GM12865 (cell line): ENCODE data around the gene RAD9A.
"Not testable (repeated sequence)": the region's sequence is repeated elsewhere in the genome, so short reads cannot be mapped to it uniquely, and the experiment has no call there.

Experiments used
- DNase-seq: peaks from one replicate; pipeline ENCODE4 v3.0.0; 2010; ENCODE audit warnings: low read depth
- H3K4me3 ChIP-seq: 2 replicates; pipeline ENCODE4 v1.5.1; 2011; ENCODE audit warnings: mild to moderate bottlenecking, low read depth, low read length, control low read depth
- CTCF ChIP-seq: IDR thresholded peaks from 2 replicates; pipeline ENCODE4 v1.5.1; 2011; ENCODE audit warnings: low read length, control low read depth, low read depth, inconsistent platforms; ENCODE audit not compliant: insufficient read depth; ENCODE audit errors: missing control alignments

RAD9A gene

DNA sequence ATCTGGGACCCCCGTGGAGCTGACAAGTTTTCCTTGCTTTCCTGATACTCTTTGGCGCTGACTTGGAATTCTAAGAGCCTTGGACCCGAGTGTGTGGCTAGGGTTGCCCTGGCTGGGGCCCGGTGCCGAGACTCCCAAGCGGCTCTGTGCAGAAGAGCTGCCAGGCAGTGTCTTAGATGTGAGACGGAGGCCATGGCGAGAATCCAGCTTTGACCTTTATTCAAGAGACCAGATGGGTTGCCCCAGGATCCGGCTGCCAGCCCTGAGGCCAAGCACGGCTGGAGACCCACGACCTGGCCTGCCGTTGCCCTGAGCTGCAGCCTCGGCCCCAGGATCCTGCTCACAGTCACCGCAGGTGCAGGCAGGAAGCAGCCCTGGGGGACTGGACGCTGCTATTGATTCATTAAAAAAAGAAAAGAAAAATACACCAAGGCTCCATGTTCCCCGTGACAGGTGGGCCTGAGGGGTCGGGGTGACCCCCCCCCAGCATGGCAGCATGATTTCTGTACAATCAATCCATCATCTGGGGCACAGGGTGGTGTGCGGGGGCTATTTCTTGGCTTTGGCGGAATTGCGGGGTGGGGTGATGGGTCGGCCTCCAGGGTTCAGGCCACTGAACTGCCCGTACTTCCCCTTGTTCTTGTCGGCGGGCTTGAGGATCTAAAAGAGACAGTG, 6.3 kb downstream of the RAD9A start:
- no peak overlapping the region for H3K4me3 ChIP-seq
- TF ChIP-seq CTCF, result no peak
- DNase-seq, result no peak

- TF ChIP-seq CTCF, result no peak
- H3K4me3 ChIP-seq, result no peak overlapping the region
- no peak for DNase-seq
Observed at GRCh38 chr11:67398661-67399563, 7.1 kb downstream of the RAD9A start.

GRCh38 chr11:67400251-67400941, 8.6 kb downstream of the RAD9A start:
- peak overlapping the region; percentile 91 for H3K4me3 ChIP-seq
- TF ChIP-seq CTCF, result no peak
- no peak for DNase-seq

DNA sequence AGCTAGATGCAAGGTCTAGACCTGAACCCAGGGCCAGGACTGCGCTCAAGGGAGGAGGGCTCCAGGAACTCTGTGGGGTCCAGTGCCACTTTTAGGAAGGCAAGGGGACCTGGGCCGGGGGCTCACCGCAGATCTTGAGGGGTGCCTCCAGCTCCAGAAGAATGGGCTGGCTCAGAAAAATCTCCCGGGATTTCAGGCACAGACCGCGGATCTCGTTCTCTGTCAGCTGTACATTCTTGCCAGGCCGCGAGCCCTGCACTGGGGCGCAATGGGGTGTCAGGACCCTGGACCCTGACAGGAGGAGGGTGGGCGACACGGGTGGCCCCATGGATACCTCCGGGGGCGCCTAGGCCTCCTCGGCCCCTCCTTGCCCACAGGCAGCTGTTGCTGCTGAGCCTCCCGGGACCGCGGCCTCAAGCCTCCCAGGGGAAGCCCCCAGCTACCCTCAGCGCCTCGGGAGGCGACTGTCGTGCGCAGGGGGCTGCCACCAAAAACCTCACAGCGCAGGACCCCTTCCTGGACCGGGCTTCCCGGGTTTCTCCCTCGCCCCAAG, 9.2 kb downstream of the RAD9A start:
- H3K4me3 ChIP-seq, result peak overlapping the region; percentile 91
- no peak for TF ChIP-seq CTCF

GRCh38 chr11:67401495-67402191, 9.9 kb downstream of the RAD9A start, which contains the start of gene PPP1CA:
PPP1CA (minus strand) TSS chr11:67401858; CDS start chr11:67401782, 76 bp downstream.
- peak within 1 kb of the TSS; percentile 91 for H3K4me3 ChIP-seq
- peak; percentile 42 for TF ChIP-seq CTCF
- DNase-seq, result peak; percentile 95

More for the DNA sequence above, 9.2 kb downstream of the RAD9A start:
- DNase-seq, result no peak

DNA sequence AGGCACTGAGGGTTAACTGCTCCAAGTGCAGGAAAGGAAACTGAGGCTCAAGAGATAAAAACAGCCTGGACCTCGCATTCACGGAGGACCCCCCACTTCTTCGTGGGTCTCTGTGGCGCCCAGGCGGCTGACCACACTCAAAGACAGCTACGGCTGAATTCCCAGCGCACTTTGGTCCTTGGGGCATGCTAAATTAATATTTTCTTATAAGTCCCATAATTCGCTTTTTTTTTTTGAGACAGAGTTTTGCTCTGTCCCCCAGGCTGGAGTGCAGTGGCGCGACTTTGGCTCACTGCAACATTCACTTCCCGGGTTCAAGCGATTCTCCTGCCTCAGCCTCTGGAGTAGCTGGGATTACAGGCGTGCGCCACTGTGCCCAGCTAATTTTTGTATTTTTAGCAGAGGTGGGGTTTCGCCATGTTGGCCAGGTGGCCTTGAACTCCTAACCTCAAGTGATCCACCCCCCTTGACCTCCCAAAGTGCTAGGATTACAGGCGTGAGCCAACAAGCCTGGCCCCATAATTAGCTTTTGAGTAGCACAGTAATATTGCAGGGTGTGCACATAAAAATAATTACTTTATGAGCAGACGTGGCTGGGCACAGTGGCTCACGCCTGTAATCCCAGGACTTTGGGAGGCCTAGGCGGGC, 10.5 kb downstream of the RAD9A start:
- H3K4me3 ChIP-seq, result peak overlapping the region; percentile 74
- DNase-seq, result not testable (repeated sequence)

GRCh38 chr11:67403085-67403484, 11.3 kb downstream of the RAD9A start:
- DNase-seq, result not testable (repeated sequence)
- H3K4me3 ChIP-seq, result peak overlapping the region; percentile 74
